ENCODE results near the gene KRTAP9-8. TPM values are rescaled to one million over a fixed set of nuclear protein-coding genes. Genes with fewer than 3 reads are reported as not detected.
"Not testable (repeated sequence)": the region's sequence is repeated elsewhere in the genome, so short reads cannot be mapped to it uniquely, and the experiment has no call there.

The KRTAP9-8 gene
- not detected for polyA plus RNA-seq (ENCODE audit: insufficient read length)
- long read RNA-seq, donor 1: 0 reads
- long read RNA-seq, donor 2: 0 reads
- long read RNA-seq, donor 3: 0 reads
- long read RNA-seq, donor 4: 0 reads
- long read RNA-seq, donor 5: 0 reads
- long read RNA-seq, donor 6: 0 reads
- long read RNA-seq, donor 7: 0 reads
- long read RNA-seq, donor 8: 0 reads

- DNase-seq: not testable (repeated sequence)
Observed at GRCh38 chr17:41237949-41238437, at the start of gene KRTAP9-8. Gene KRTAP9-8 (plus strand): TSS chr17:41237999. CDS start chr17:41238052, 53 bp downstream.

GRCh38 chr17:41189837-41190318, 47.9 kb upstream of the KRTAP9-8 start, which contains the start of gene KRTAP9-1:
Gene KRTAP9-1 (plus strand): TSS chr17:41189887. CDS start chr17:41189887, 0 bp downstream.
- not testable (repeated sequence) for DNase-seq

GRCh38 chr17:41190328-41190727, 47.5 kb upstream of the KRTAP9-8 start:
- no peak for DNase-seq

GRCh38 chr17:41196068-41196467, 41.7 kb upstream of the KRTAP9-8 start:
- DNase-seq: no peak

GRCh38 chr17:41199421-41200078, 38.2 kb upstream of the KRTAP9-8 start:
- DNase-seq: no peak

GRCh38 chr17:41211845-41212466, 25.8 kb upstream of the KRTAP9-8 start:
- DNase-seq: no peak

- no peak for DNase-seq
Observed at GRCh38 chr17:41212524-41213169, 25.2 kb upstream of the KRTAP9-8 start.

- no peak for DNase-seq
Observed at GRCh38 chr17:41215681-41216080, 22.1 kb upstream of the KRTAP9-8 start.

- no peak for DNase-seq
Observed at GRCh38 chr17:41223821-41224220, 14.0 kb upstream of the KRTAP9-8 start.

GRCh38 chr17:41226051-41226450, 11.7 kb upstream of the KRTAP9-8 start:
- DNase-seq: no peak

- not testable (repeated sequence) for DNase-seq
Observed at GRCh38 chr17:41226598-41227095, 11.2 kb upstream of the KRTAP9-8 start, which contains the start of gene KRTAP9-2. Gene KRTAP9-2 (plus strand): TSS chr17:41226648. CDS start chr17:41226655, 7 bp downstream.

- DNase-seq: no peak
Observed at GRCh38 chr17:41230094-41230493, 7.7 kb upstream of the KRTAP9-8 start.

- no peak for DNase-seq
Observed at GRCh38 chr17:41231731-41232130, 6.1 kb upstream of the KRTAP9-8 start.

- not testable (repeated sequence) for DNase-seq
Observed at GRCh38 chr17:41232399-41233105, 5.2 kb upstream of the KRTAP9-8 start, which contains the start of gene KRTAP9-3. Gene KRTAP9-3 (plus strand): TSS chr17:41232449. CDS start chr17:41232502, 53 bp downstream.

GRCh38 chr17:41237116-41237515, 683 bp upstream of the KRTAP9-8 start:
- DNase-seq: not testable (repeated sequence)

GRCh38 chr17:41246995-41247787, 9.4 kb downstream of the KRTAP9-8 start:
- not testable (repeated sequence) for DNase-seq

GRCh38 chr17:41249637-41250240, 11.9 kb downstream of the KRTAP9-8 start, which contains the start of gene KRTAP9-4:
Gene KRTAP9-4 (plus strand): TSS chr17:41249687. CDS start chr17:41249721, 34 bp downstream.
- DNase-seq: not testable (repeated sequence)

GRCh38 chr17:41251261-41251660, 13.5 kb downstream of the KRTAP9-8 start:
- DNase-seq: no peak

GRCh38 chr17:41254861-41255260, 17.1 kb downstream of the KRTAP9-8 start:
- DNase-seq: no peak

Data from left kidney (tissue), 8 donors.